ENCODE results near the gene PNMT.

Gene PNMT

GRCh38 chr17:39676198-39676819, 8.1 kb downstream of the PNMT start:
- peak overlapping the region; percentile 44 for H3K27ac ChIP-seq
- DNase-seq = no peak
- no peak overlapping the region for H3K4me3 ChIP-seq (ENCODE audit: low read depth, low read length)
- H3K9me3 ChIP-seq (ENCODE audit: severe bottlenecking) = no peaks in the 10 kb centered on the region
- H3K36me3 ChIP-seq = peaks cover 13% of the 10 kb centered on the region
- TF ChIP-seq CTCF (IDR thresholded peaks at IDR 0.05; ENCODE audit: low read depth, low read length) = no peak
- no peaks in the 10 kb centered on the region for H3K27me3 ChIP-seq (ENCODE audit: insufficient read depth, low read depth, severe bottlenecking)

GRCh38 chr17:39677072-39677471, 8.8 kb downstream of the PNMT start:
- Histone ChIP-seq H3K27me3 (ENCODE audit: insufficient read depth, low read depth, severe bottlenecking) (no peaks in the 10 kb centered on the region), H3K36me3 (peaks cover 17% of the 10 kb centered on the region), H3K27ac (peak overlapping the region; percentile 96), H3K9me3 (ENCODE audit: severe bottlenecking) (no peaks in the 10 kb centered on the region), H3K4me3 (ENCODE audit: low read depth, low read length) (no peak overlapping the region)
- TF ChIP-seq CTCF (IDR thresholded peaks at IDR 0.05; ENCODE audit: low read depth, low read length) = no peak
- no peak for DNase-seq

- no peak for TF ChIP-seq CTCF (IDR thresholded peaks at IDR 0.05; ENCODE audit: low read depth, low read length)
- no peak overlapping the region for H3K4me3 ChIP-seq (ENCODE audit: low read depth, low read length)
- peak overlapping the region; percentile 96 for H3K27ac ChIP-seq
- H3K27me3 ChIP-seq (ENCODE audit: insufficient read depth, low read depth, severe bottlenecking) = no peaks in the 10 kb centered on the region
- H3K36me3 ChIP-seq = peaks cover 20% of the 10 kb centered on the region
- H3K9me3 ChIP-seq (ENCODE audit: severe bottlenecking) = no peaks in the 10 kb centered on the region
- DNase-seq = peak; percentile 71
Observed at GRCh38 chr17:39677542-39678339, 9.5 kb downstream of the PNMT start.

- Histone ChIP-seq H3K4me3 (ENCODE audit: low read depth, low read length) (no peak overlapping the region), H3K36me3 (peaks cover 26% of the 10 kb centered on the region), H3K27ac (peak overlapping the region; percentile 96), H3K9me3 (ENCODE audit: severe bottlenecking) (no peaks in the 10 kb centered on the region), H3K27me3 (ENCODE audit: insufficient read depth, low read depth, severe bottlenecking) (no peaks in the 10 kb centered on the region)
- peak; percentile 26; the same call in 1 of the 2 replicates for TF ChIP-seq CTCF (IDR thresholded peaks at IDR 0.05; ENCODE audit: low read depth, low read length)
- no peak for DNase-seq
Observed at GRCh38 chr17:39678340-39679116, 10.3 kb downstream of the PNMT start.

- no peaks in the 10 kb centered on the region for H3K9me3 ChIP-seq (ENCODE audit: severe bottlenecking)
- peaks cover 33% of the 10 kb centered on the region for H3K36me3 ChIP-seq
- TF ChIP-seq CTCF (IDR thresholded peaks at IDR 0.05; ENCODE audit: low read depth, low read length) = no peak
- H3K27me3 ChIP-seq (ENCODE audit: insufficient read depth, low read depth, severe bottlenecking) = no peaks in the 10 kb centered on the region
- H3K4me3 ChIP-seq (ENCODE audit: low read depth, low read length) = peak overlapping the region; percentile 11
- peak; percentile 81 for DNase-seq
- H3K27ac ChIP-seq = peak overlapping the region; percentile 96
Observed at GRCh38 chr17:39679521-39680192, 11.4 kb downstream of the PNMT start.

All from WERI-Rb-1 (cell line).